ENCODE data around the gene SMIM33. TPM values are rescaled to one million over a fixed set of nuclear protein-coding genes. Genes with fewer than 3 reads are reported as not detected.
"Not testable (repeated sequence)": the region's sequence is repeated elsewhere in the genome, so short reads cannot be mapped to it uniquely, and the experiment has no call there.

Gene SMIM33
- total RNA-seq, 1 experiment from 2014 or later: not detected

GRCh38 chr5:139501381-139501780, 30.6 kb downstream of the SMIM33 start:
- H3K27ac ChIP-seq (ENCODE audit: low read depth, low read length, poor library complexity, severe bottlenecking): no peak overlapping the region
- DNase-seq (ENCODE audit: low spot score): no peak
- H3K27me3 ChIP-seq (replicated peaks; ENCODE audit: insufficient read depth, low read depth, low read length, poor library complexity): no peaks in the 10 kb centered on the region
- no peaks in the 10 kb centered on the region for H3K36me3 ChIP-seq (ENCODE audit: insufficient read depth, low read length, poor library complexity, severe bottlenecking)
- H3K4me1 ChIP-seq (ENCODE audit: insufficient read depth, low read length, poor library complexity, severe bottlenecking): no peaks in the 10 kb centered on the region
- no TSS peak for BruUV-seq (replicated peaks)
- ChIA-PET POLR2A (ENCODE audit: low non-redundant PET) (no interaction called here), CTCF (no interaction called here)
- H3K4me3 ChIP-seq (ENCODE audit: low read depth, low read length, poor library complexity, severe bottlenecking): no peak overlapping the region
- H3K9me3 ChIP-seq (ENCODE audit: low read depth, low read length, poor library complexity, severe bottlenecking): no peaks in the 10 kb centered on the region
- TF ChIP-seq EZH2 (IDR thresholded peaks at IDR 0.05; ENCODE audit: borderline replicate concordance, low read depth, low read length, poor library complexity, severe bottlenecking): no peak
- TF ChIP-seq CTCF (conservative IDR thresholded peaks at IDR 0.05; ENCODE audit: low read depth, low read length): no peak
- intact Hi-C loops (cut with micrococcal nuclease; ENCODE audit: unreplicated experiment): no loop called here

GRCh38 chr5:139503036-139503817, 32.4 kb downstream of the SMIM33 start:
- H3K27me3 ChIP-seq (replicated peaks; ENCODE audit: insufficient read depth, low read depth, low read length, poor library complexity); intact Hi-C loops (cut with micrococcal nuclease; ENCODE audit: unreplicated experiment); H3K4me3 ChIP-seq (ENCODE audit: low read depth, low read length, poor library complexity, severe bottlenecking); POLR2A ChIA-PET (ENCODE audit: low non-redundant PET); DNase-seq (ENCODE audit: low spot score); BruUV-seq (replicated peaks); H3K9me3 ChIP-seq (ENCODE audit: low read depth, low read length, poor library complexity, severe bottlenecking); H3K4me1 ChIP-seq (ENCODE audit: insufficient read depth, low read length, poor library complexity, severe bottlenecking); CTCF ChIA-PET; H3K27ac ChIP-seq (ENCODE audit: low read depth, low read length, poor library complexity, severe bottlenecking); H3K36me3 ChIP-seq (ENCODE audit: insufficient read depth, low read length, poor library complexity, severe bottlenecking): not testable (repeated sequence)

- H3K27ac ChIP-seq (ENCODE audit: low read depth, low read length, poor library complexity, severe bottlenecking); H3K9me3 ChIP-seq (ENCODE audit: low read depth, low read length, poor library complexity, severe bottlenecking); POLR2A ChIA-PET (ENCODE audit: low non-redundant PET); H3K27me3 ChIP-seq (replicated peaks; ENCODE audit: insufficient read depth, low read depth, low read length, poor library complexity); H3K4me3 ChIP-seq (ENCODE audit: low read depth, low read length, poor library complexity, severe bottlenecking); BruUV-seq (replicated peaks); H3K36me3 ChIP-seq (ENCODE audit: insufficient read depth, low read length, poor library complexity, severe bottlenecking); intact Hi-C loops (cut with micrococcal nuclease; ENCODE audit: unreplicated experiment); DNase-seq (ENCODE audit: low spot score); CTCF ChIA-PET; H3K4me1 ChIP-seq (ENCODE audit: insufficient read depth, low read length, poor library complexity, severe bottlenecking): not testable (repeated sequence)
Observed at GRCh38 chr5:139503879-139504278, 33.1 kb downstream of the SMIM33 start.

- intact Hi-C loops (cut with micrococcal nuclease; ENCODE audit: unreplicated experiment): not testable (repeated sequence)
- POLR2A ChIA-PET (ENCODE audit: low non-redundant PET): interaction anchor here (0.7 kb wide), 1 partner anchor 477 kb away, joined by 3 read pairs; no protein-coding TSS in a partner anchor
Observed at GRCh38 chr5:139504722-139505121, 33.9 kb downstream of the SMIM33 start.

More at GRCh38 chr5:139504722-139505121, 33.9 kb downstream of the SMIM33 start:
- H3K9me3 ChIP-seq (ENCODE audit: low read depth, low read length, poor library complexity, severe bottlenecking); BruUV-seq (replicated peaks); H3K27ac ChIP-seq (ENCODE audit: low read depth, low read length, poor library complexity, severe bottlenecking); H3K4me3 ChIP-seq (ENCODE audit: low read depth, low read length, poor library complexity, severe bottlenecking); DNase-seq (ENCODE audit: low spot score); CTCF ChIA-PET; H3K36me3 ChIP-seq (ENCODE audit: insufficient read depth, low read length, poor library complexity, severe bottlenecking); H3K27me3 ChIP-seq (replicated peaks; ENCODE audit: insufficient read depth, low read depth, low read length, poor library complexity); H3K4me1 ChIP-seq (ENCODE audit: insufficient read depth, low read length, poor library complexity, severe bottlenecking): not testable (repeated sequence)
